A673 (cell line): ENCODE measurements around the gene FOXN3.

Experiments used
- EZH2 ChIP-seq: fragments of 200-600 bp; sonication (generic); IDR thresholded peaks from 2 replicates; pipeline ENCODE4 v1.6.1; 2017; ENCODE audit warnings: borderline replicate concordance, low read depth, mild to moderate bottlenecking, mixed read lengths, antibody characterized with exemption, low read length; ENCODE audit not compliant: poor library complexity, severe bottlenecking
- TF ChIP-seq, protein P1 (sequence below): fragments of 300-800, 200-600 bp; sonication (generic); conservative IDR thresholded peaks from 2 replicates; pipeline ENCODE4 v1.5.1; 2017; ENCODE audit warnings: low read depth, mild to moderate bottlenecking, antibody characterized with exemption, low read length, moderate library complexity, mixed read lengths

- TF ChIP-seq, protein P1, sequence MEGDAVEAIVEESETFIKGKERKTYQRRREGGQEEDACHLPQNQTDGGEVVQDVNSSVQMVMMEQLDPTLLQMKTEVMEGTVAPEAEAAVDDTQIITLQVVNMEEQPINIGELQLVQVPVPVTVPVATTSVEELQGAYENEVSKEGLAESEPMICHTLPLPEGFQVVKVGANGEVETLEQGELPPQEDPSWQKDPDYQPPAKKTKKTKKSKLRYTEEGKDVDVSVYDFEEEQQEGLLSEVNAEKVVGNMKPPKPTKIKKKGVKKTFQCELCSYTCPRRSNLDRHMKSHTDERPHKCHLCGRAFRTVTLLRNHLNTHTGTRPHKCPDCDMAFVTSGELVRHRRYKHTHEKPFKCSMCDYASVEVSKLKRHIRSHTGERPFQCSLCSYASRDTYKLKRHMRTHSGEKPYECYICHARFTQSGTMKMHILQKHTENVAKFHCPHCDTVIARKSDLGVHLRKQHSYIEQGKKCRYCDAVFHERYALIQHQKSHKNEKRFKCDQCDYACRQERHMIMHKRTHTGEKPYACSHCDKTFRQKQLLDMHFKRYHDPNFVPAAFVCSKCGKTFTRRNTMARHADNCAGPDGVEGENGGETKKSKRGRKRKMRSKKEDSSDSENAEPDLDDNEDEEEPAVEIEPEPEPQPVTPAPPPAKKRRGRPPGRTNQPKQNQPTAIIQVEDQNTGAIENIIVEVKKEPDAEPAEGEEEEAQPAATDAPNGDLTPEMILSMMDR, result no peak
- no peak for TF ChIP-seq EZH2
Observed at GRCh38 chr14:89342049-89342448, 75.0 kb downstream of the FOXN3 start.
